ENCODE results near the gene MGRN1. TPM values are rescaled to one million over a fixed set of nuclear protein-coding genes. Genes with fewer than 3 reads are reported as not detected.

MGRN1 gene
- total and polyA plus RNA-seq, 2 of the 13 experiments (the other 11 are each of a cell fraction or from before 2014, with no cell fraction given): 11.9 to 12.6 TPM

DNA sequence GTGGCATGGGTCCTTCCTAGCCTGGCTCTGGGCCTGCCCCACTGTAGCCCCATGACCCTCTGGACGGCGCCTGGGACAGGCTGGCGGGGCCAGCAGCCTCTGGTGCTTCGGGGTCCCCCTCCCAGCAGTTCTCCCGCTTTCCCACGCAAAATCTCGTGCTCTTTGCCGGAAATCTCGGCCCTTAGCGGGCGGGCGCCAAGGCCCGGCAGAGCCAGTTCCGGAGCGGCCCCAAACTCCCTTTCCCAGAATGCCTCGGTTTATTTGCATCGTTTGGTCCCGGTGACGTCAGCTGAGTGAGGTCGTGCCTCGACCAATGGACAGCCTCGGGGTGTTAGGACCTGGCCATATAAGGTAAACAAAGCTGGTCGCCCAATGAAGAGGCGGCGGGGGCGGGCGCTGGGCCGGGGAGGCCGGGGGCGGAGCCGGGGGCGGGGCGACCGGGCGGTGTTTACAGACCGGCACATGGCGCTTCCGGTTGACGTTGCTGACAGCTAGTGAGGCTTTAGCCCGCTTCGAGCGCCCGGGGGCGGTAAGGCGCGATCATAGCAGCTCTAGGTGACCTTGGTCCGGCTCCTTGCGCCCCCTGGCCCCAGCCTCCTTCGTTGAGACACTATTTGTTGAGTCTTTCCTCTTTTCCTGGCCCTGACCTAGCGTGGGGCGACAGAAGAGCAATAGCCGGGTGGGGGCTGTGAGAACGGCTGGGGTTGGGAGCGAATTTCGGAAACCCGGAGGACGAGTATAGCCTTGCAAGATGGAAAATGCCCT lies 8.4 kb upstream of the MGRN1 start (continued):
- TF ChIP-seq HNRNPK (IDR thresholded peaks at IDR 0.05; ENCODE audit: low read depth, low read length, poor library complexity, severe bottlenecking) (no peak), ELF3 (CRISPR knock-in tag; IDR thresholded peaks at IDR 0.05) (peak; percentile 77), THRA (CRISPR knock-in tag; IDR thresholded peaks at IDR 0.05; ENCODE audit: borderline replicate concordance) (no peak; the same call in 1 of the 2 replicates), MTF1 (CRISPR knock-in tag; IDR thresholded peaks at IDR 0.05) (no peak), E2F2 (CRISPR knock-in tag; IDR thresholded peaks at IDR 0.05; ENCODE audit: borderline replicate concordance) (no peak), SNAI1 (CRISPR knock-in tag; IDR thresholded peaks at IDR 0.05; ENCODE audit: borderline replicate concordance) (no peak), ZSCAN31 (CRISPR knock-in tag; IDR thresholded peaks at IDR 0.05; ENCODE audit: low read depth) (peak; percentile 37; the same call in 1 of the 2 replicates), KAT8 (CRISPR knock-in tag; IDR thresholded peaks at IDR 0.05) (peak; percentile 71), CHD2 (IDR thresholded peaks at IDR 0.05; ENCODE audit: low read depth, low read length) (peak; percentile 96), ZNF205 (CRISPR knock-in tag; IDR thresholded peaks at IDR 0.05) (peak; percentile 88; the same call in 1 of the 2 replicates), RBM22 (optimal IDR thresholded peaks at IDR 0.05; ENCODE audit: low read length) (no peak), ZNF619 (CRISPR knock-in tag; IDR thresholded peaks at IDR 0.05) (no peak)
- TF ChIP-seq, protein P1, sequence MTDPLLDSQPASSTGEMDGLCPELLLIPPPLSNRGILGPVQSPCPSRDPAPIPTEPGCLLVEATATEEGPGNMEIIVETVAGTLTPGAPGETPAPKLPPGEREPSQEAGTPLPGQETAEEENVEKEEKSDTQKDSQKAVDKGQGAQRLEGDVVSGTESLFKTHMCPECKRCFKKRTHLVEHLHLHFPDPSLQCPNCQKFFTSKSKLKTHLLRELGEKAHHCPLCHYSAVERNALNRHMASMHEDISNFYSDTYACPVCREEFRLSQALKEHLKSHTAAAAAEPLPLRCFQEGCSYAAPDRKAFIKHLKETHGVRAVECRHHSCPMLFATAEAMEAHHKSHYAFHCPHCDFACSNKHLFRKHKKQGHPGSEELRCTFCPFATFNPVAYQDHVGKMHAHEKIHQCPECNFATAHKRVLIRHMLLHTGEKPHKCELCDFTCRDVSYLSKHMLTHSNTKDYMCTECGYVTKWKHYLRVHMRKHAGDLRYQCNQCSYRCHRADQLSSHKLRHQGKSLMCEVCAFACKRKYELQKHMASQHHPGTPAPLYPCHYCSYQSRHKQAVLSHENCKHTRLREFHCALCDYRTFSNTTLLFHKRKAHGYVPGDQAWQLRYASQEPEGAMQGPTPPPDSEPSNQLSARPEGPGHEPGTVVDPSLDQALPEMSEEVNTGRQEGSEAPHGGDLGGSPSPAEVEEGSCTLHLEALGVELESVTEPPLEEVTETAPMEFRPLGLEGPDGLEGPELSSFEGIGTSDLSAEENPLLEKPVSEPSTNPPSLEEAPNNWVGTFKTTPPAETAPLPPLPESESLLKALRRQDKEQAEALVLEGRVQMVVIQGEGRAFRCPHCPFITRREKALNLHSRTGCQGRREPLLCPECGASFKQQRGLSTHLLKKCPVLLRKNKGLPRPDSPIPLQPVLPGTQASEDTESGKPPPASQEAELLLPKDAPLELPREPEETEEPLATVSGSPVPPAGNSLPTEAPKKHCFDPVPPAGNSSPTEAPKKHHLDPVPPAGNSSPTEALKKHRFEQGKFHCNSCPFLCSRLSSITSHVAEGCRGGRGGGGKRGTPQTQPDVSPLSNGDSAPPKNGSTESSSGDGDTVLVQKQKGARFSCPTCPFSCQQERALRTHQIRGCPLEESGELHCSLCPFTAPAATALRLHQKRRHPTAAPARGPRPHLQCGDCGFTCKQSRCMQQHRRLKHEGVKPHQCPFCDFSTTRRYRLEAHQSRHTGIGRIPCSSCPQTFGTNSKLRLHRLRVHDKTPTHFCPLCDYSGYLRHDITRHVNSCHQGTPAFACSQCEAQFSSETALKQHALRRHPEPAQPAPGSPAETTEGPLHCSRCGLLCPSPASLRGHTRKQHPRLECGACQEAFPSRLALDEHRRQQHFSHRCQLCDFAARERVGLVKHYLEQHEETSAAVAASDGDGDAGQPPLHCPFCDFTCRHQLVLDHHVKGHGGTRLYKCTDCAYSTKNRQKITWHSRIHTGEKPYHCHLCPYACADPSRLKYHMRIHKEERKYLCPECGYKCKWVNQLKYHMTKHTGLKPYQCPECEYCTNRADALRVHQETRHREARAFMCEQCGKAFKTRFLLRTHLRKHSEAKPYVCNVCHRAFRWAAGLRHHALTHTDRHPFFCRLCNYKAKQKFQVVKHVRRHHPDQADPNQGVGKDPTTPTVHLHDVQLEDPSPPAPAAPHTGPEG (CRISPR knock-in tag; IDR thresholded peaks at IDR 0.05): peak; percentile 83
- TF ChIP-seq, protein P2, sequence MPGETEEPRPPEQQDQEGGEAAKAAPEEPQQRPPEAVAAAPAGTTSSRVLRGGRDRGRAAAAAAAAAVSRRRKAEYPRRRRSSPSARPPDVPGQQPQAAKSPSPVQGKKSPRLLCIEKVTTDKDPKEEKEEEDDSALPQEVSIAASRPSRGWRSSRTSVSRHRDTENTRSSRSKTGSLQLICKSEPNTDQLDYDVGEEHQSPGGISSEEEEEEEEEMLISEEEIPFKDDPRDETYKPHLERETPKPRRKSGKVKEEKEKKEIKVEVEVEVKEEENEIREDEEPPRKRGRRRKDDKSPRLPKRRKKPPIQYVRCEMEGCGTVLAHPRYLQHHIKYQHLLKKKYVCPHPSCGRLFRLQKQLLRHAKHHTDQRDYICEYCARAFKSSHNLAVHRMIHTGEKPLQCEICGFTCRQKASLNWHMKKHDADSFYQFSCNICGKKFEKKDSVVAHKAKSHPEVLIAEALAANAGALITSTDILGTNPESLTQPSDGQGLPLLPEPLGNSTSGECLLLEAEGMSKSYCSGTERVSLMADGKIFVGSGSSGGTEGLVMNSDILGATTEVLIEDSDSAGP (CRISPR knock-in tag; IDR thresholded peaks at IDR 0.05; ENCODE audit: borderline replicate concordance): peak; percentile 28
- TF ChIP-seq, protein P3, sequence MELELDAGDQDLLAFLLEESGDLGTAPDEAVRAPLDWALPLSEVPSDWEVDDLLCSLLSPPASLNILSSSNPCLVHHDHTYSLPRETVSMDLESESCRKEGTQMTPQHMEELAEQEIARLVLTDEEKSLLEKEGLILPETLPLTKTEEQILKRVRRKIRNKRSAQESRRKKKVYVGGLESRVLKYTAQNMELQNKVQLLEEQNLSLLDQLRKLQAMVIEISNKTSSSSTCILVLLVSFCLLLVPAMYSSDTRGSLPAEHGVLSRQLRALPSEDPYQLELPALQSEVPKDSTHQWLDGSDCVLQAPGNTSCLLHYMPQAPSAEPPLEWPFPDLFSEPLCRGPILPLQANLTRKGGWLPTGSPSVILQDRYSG (CRISPR knock-in tag; IDR thresholded peaks at IDR 0.05): 0 out of 2 replicates have a peak, but pooled peaks have one; percentile 34

Data from HepG2 (cell line).